Measurements from ENCODE around the gene ITPK1. TPM values are rescaled to one million over a fixed set of nuclear protein-coding genes. Genes with fewer than 3 reads are reported as not detected.
"Not testable (repeated sequence)": the region's sequence is repeated elsewhere in the genome, so short reads cannot be mapped to it uniquely, and the experiment has no call there.

The ITPK1 gene
- total RNA-seq = 10 to 100 TPM; 49.4 to 59.7 (median 59.1) TPM

DNA sequence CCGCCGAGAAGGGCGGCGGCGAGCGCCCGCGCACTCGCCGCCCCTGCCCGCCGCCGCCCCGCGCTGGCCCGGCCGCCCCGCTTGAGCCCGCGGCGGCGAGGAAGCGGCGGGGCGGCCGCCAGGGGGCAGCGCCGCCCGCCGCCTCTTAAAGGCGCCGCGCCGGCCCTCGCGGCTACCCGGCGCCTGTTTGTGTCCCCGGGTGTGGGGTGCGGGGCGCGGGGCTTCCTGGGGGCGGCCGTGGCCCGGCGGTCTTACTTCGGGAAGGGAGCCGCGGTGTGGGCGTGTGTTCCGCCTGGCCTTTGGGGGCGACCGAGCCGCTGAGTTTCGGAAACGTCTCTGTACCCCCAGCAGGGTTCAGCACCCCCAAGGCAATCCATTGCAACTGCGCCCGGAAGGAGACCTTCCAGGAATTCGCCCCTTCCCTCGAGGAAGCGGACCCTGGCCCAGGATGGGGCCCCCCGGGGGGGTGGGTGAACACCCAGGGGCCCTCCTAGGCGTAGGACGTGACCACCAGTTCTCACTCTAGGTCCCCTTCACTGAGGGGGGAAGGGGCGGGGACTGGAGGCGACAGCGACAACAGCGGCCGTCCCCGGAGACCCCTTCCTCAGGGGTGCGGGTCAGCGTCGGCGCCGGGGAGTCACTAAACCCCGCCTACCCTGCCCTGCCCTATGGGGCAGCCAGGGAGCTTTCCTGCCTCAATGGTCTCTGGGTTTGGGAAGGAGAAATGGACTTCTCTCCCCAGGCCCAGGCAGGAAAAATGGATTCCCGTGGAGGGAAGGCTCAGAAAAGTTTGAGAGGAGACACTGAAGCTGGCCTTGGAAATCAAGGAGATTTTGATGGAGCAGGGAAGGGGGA lies at the start of gene ITPK1:
Gene ITPK1 (minus strand): TSS at position 105 of the 855 bp plus-strand sequence. CDS start 762 bp downstream, outside the sequence.
- DNase-seq = peak; percentile 45
- H3K4me1 Mint-ChIP-seq (ENCODE audit: low read depth) = peaks cover 26% of the 10 kb centered on the region

DNA sequence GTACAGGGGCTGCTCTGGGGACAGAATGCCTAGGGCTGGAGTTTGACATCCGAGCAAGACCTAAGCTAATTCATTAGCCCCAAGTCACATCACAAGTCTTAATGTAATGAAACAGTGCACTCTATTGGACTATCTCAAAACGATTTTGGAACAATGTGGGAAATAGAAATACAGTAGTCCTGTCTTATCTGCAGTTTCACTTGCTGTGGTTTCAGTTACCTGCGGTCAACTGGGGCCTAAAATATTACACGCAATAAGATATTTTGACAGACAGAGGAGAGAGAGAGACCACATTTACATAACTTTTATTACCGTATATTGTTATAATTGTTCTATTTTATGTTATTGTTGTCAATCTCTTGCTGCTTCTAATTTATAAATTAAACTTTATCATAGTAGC lies 47.8 kb upstream of the ITPK1 start:
- ATAC-seq (no peak), DNase-seq (no peak)
- H3K9me3 Mint-ChIP-seq = no peaks in the 10 kb centered on the region
- no peaks in the 10 kb centered on the region for H3K4me1 Mint-ChIP-seq (ENCODE audit: low read depth)
- no peaks in the 10 kb centered on the region for H3K27me3 Mint-ChIP-seq (ENCODE audit: low read depth)
- no peak overlapping the region for H3K4me3 Mint-ChIP-seq
- H3K36me3 Mint-ChIP-seq (ENCODE audit: insufficient read depth) = no peaks in the 10 kb centered on the region

More for the DNA sequence above, at the start of gene ITPK1:
- ATAC-seq = peak; percentile 77
- no peaks in the 10 kb centered on the region for H3K27me3 Mint-ChIP-seq (ENCODE audit: low read depth)
- H3K9me3 Mint-ChIP-seq = no peaks in the 10 kb centered on the region
- H3K4me3 Mint-ChIP-seq = peak within 1 kb of the TSS; percentile 85
- no peaks in the 10 kb centered on the region for H3K36me3 Mint-ChIP-seq (ENCODE audit: insufficient read depth)

DNA sequence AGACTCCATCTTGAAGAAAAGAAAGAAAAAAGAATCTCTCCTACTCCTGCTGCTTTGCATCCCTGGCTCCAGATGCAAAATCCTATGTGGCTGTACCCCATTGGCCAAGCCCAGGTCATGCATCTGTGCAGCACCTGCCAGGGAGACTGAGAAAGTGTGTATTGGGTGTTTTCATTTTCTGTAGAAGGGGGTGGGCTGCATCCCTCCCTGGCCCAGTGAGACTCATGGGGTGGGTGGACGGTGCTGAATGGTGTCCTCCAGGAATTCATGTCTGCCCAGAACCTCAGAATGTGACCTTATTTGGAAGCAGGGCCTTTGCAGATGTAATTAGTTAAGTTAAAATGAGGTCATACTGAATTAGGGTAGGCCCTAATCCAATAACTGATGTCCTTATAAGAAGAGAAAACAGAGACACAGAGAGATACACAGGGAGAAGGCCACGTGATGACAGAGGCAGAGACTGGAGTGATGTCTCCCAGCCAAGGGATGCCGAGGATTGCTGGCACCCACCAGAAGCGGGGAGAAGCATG lies 45.8 kb upstream of the ITPK1 start:
- no peaks in the 10 kb centered on the region for H3K36me3 Mint-ChIP-seq (ENCODE audit: insufficient read depth)
- no peaks in the 10 kb centered on the region for H3K4me1 Mint-ChIP-seq (ENCODE audit: low read depth)
- H3K9me3 Mint-ChIP-seq = no peaks in the 10 kb centered on the region
- ATAC-seq (no peak), DNase-seq (no peak)
- H3K4me3 Mint-ChIP-seq = no peak overlapping the region
- no peaks in the 10 kb centered on the region for H3K27me3 Mint-ChIP-seq (ENCODE audit: low read depth)

DNA sequence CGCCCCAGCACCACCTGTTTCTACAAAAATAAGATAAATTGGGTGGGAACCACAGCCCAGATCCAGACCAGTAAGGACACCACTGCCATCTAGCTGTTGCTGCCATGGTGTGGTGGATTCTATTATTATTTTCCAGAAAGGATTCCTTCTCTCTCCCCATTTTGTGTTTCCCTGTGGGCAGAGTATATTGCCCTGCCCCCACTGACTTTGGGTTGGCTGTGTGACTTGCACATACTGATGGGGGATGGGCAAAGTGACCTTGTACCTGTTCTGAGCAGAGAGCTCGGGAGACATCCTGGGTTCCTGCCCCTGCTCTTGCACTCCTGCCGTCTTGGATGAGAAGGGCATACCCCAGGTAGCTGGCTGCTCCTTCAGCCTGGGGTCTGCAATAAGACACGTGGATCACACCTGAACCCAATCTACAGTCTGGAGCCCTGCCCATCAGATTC lies 44.7 kb upstream of the ITPK1 start:
- ATAC-seq (no peak), DNase-seq (no peak)
- Mint-ChIP-seq H3K4me1 (ENCODE audit: low read depth) (no peaks in the 10 kb centered on the region), H3K4me3 (no peak overlapping the region), H3K36me3 (ENCODE audit: insufficient read depth) (no peaks in the 10 kb centered on the region), H3K9me3 (no peaks in the 10 kb centered on the region), H3K27me3 (ENCODE audit: low read depth) (no peaks in the 10 kb centered on the region)

DNA sequence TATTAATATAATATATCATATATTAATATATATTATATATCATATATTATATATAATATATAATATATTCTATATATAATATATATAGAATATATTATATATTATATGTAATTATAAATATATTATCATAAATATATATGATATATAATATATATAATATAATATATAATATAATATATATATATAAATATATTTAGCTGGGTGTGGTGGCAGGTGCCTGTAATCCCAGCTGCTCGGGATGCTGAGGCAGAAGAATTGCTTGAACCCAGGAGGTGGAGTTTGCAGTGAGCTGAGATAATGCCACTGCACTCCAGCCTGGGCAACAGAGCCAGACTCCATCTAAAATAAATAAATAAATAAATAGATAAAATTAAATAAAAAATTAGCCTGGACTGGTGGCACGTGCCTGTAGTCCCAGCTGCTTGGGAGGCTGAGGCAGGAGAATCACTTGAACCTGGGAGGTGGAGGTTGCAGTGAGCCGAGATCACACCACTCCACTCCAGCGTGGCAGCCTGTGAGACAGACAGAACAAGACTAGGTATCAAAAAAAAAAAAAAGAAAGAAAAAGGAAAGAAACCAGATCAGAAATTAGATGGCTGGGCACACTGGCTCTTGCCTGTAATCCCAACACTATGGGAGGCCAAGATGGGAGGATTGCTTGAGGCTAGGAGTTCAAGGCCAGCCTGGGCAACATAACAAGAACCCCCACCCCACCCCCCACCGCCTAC lies 44.1 kb upstream of the ITPK1 start:
- H3K27me3 Mint-ChIP-seq (ENCODE audit: low read depth); H3K9me3 Mint-ChIP-seq; ATAC-seq; H3K36me3 Mint-ChIP-seq (ENCODE audit: insufficient read depth); DNase-seq; H3K4me1 Mint-ChIP-seq (ENCODE audit: low read depth); H3K4me3 Mint-ChIP-seq: not testable (repeated sequence)

DNA sequence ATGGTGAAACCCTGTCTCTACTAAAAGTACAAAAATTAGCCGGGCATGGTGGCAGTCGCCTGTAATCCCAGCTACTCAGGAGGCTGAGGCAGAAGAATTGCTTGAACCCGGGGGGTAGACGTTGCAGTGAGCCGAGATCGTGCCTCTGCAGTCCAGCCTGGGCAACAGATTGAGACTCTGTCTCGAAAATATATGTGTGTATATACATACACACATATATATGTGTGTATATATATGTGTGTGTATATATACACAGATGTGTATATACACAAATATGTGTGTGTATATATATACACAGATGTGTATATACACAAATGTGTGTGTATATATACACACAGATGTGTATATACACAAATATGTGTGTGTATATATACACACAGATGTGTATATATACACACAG lies 42.6 kb upstream of the ITPK1 start:
- not testable (repeated sequence) for DNase-seq; H3K9me3 Mint-ChIP-seq; H3K36me3 Mint-ChIP-seq (ENCODE audit: insufficient read depth); H3K27me3 Mint-ChIP-seq (ENCODE audit: low read depth); H3K4me3 Mint-ChIP-seq; H3K4me1 Mint-ChIP-seq (ENCODE audit: low read depth); ATAC-seq

DNA sequence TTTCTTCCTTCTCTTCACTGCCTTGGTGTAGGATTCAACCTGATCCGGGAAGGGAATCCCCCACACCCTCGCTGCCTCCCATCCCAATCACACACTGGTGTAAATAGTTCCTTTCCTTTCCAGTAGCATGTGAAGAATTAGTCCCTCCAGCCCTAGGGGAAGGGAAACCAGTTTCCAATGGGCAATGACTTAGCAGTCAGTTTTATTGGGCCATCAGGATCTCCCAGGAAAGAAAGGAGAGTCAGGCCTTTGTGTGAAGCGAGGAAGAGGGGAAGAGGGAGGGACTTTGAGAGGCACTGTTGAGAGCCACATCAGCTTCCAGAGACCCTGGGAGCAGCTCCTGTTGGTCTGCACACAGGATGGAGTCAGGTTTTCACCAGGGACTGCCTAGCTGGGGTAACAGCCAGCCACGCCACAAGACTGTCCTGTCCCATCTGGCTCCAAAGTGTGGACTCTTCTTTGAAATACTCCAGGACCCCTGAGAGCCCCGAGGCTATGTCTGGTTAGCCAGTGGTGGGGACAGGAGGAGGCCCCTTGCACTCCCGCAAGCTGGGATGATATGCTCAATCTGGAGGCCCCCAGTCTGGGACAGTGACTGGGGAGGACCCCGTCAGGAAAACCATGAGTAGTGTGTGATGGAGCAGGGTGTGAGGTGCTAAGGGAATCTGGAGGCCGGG lies 41.1 kb upstream of the ITPK1 start:
- Mint-ChIP-seq H3K4me3 (no peak overlapping the region), H3K4me1 (ENCODE audit: low read depth) (no peaks in the 10 kb centered on the region), H3K36me3 (ENCODE audit: insufficient read depth) (no peaks in the 10 kb centered on the region), H3K9me3 (no peaks in the 10 kb centered on the region), H3K27me3 (ENCODE audit: low read depth) (peaks cover 3% of the 10 kb centered on the region)
- ATAC-seq = peak in 1 of 2 donors; percentile 10
- DNase-seq = no peak

DNA sequence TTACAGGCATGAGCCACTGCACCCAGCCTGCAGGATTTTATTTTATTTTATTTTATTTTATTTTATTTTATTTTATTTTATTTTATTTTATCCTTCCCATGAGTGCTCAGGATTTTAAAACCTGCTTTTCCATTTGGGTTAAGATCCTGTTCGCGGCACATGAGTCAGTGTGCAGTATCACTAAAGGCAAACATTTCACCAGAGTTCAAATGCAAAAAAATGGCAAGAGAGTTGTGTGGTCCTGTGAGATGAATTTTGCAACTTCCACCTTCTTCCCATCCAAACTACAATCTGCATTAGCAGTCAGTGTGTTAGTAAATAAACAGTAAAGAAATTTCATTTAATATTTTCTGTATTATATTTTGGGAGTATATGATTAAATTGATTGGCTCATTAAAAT lies 39.9 kb upstream of the ITPK1 start:
- Mint-ChIP-seq H3K27me3 (ENCODE audit: low read depth) (peaks cover 3% of the 10 kb centered on the region), H3K4me3 (no peak overlapping the region), H3K36me3 (ENCODE audit: insufficient read depth) (no peaks in the 10 kb centered on the region), H3K9me3 (no peaks in the 10 kb centered on the region), H3K4me1 (ENCODE audit: low read depth) (no peaks in the 10 kb centered on the region)
- no peak for ATAC-seq
- no peak for DNase-seq

DNA sequence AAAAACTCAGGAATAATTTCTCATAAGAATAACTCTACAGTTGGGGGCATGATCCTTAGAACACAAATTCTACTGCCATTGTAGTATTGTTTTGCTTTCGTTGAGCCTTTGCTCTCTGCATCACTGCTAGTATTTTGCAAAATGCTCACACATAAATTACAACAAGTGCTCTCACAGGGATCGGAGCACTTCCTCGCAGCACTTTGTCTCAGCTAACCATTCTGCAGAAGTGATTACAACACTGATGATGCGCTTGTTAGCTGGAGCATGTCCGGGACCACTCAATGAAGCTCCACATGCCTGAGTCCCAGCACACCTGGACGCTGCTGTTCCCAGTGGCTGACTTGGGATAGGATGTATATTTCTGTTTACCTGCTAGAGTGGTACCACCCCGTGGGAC lies 37.4 kb upstream of the ITPK1 start:
- H3K4me1 Mint-ChIP-seq (ENCODE audit: low read depth) = no peaks in the 10 kb centered on the region
- no peaks in the 10 kb centered on the region for H3K9me3 Mint-ChIP-seq
- no peak for ATAC-seq
- no peak overlapping the region for H3K4me3 Mint-ChIP-seq
- peaks cover 3% of the 10 kb centered on the region for H3K27me3 Mint-ChIP-seq (ENCODE audit: low read depth)
- no peaks in the 10 kb centered on the region for H3K36me3 Mint-ChIP-seq (ENCODE audit: insufficient read depth)
- no peak for DNase-seq

DNA sequence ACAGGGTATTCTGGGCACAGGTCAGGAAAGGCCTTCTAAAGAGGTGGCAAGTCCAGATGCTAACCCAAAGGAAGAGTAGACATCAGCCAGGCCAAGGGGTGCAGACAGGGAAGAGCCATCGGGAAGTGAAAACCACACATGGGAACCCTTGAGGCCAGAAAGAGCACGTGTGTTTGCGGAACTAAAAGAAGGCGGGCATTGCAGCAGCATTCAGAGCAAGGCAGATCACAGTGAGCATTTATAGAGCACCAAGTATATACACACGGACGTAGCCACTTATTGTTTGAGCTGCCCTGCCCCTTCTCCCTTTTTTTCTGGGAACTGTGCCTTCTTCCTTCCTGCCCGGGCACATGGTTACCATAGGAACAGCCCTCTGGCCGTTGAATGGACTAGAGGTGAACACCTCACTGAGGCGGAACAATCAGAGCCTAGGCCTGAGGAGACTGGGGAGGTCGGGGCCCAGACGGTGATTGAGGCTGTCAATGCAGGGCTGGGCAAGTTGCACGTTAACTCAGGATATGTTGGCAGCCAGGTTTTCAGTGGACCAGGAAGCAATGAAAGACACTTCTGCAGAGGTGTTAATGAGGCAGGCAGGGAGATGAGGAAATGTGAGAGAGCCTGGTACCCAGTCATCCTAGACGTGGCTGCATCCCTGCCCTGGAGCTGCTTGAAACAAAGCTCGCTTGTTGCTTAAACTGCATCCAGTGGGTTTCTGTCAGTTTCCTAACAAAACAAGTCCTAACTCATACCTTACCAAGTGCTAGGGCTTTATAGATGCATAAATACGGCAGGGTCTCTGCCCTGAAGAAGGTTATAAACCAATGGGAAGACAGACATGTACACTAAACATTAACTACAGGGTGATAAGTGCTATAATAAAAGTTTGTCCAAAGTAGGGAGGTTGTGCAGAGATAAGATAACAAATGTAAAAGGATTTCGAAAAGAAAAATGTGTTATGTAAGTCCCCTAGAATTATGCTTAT lies 34.8 kb upstream of the ITPK1 start:
- peaks cover 3% of the 10 kb centered on the region for H3K27me3 Mint-ChIP-seq (ENCODE audit: low read depth)
- H3K9me3 Mint-ChIP-seq = no peaks in the 10 kb centered on the region
- ATAC-seq = no peak

DNA sequence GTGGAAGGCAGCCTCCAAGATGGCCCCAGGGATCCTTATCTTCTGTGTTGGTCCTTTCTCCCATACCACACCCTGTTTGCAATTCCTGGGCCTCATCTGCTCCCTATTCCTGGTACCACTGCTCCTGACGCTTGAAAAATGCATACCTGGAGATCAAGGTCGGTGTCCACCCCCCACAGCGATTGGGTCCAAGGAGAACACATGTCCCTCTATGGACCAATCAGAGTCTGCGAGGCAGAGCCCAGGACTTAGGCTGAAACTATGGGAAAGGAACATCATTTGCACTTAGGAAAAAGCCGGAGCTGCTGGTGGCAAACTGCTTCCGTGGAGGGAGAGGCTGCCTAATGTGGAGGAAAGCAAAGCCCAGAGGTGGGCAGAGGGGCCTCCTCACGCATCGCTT lies 33.3 kb upstream of the ITPK1 start:
- no peaks in the 10 kb centered on the region for H3K36me3 Mint-ChIP-seq (ENCODE audit: insufficient read depth)
- no peaks in the 10 kb centered on the region for H3K9me3 Mint-ChIP-seq
- H3K4me1 Mint-ChIP-seq (ENCODE audit: low read depth) = no peaks in the 10 kb centered on the region
- H3K27me3 Mint-ChIP-seq (ENCODE audit: low read depth) = peaks cover 3% of the 10 kb centered on the region
- H3K4me3 Mint-ChIP-seq = no peak overlapping the region
- DNase-seq (no peak), ATAC-seq (no peak)

More for the DNA sequence above, 34.8 kb upstream of the ITPK1 start:
- no peaks in the 10 kb centered on the region for H3K36me3 Mint-ChIP-seq (ENCODE audit: insufficient read depth)
- no peak for DNase-seq
- H3K4me3 Mint-ChIP-seq = no peak overlapping the region
- H3K4me1 Mint-ChIP-seq (ENCODE audit: low read depth) = no peaks in the 10 kb centered on the region

DNA sequence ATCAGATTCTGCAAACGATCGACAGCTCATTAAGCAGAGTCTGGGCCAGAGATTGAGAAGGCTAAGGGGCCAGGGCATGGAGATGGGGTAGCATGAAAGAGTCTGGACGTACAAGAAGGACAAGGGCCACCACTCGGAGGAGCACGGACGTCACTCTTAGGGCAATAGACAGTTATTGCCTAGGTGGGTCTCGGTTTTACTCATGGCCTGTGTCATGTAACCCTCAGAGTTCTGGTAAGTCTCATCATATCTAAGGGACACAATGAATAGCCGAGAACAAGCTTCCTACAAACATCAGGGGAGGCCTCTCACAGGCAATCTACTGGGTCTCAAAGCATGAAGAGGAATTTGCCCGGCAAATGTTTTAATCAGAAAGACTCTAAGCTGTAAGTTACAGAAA lies 30.4 kb upstream of the ITPK1 start:
- Mint-ChIP-seq H3K27me3 (ENCODE audit: low read depth) (no peaks in the 10 kb centered on the region), H3K4me1 (ENCODE audit: low read depth) (no peaks in the 10 kb centered on the region), H3K9me3 (no peaks in the 10 kb centered on the region), H3K4me3 (no peak overlapping the region), H3K36me3 (ENCODE audit: insufficient read depth) (no peaks in the 10 kb centered on the region)
- DNase-seq = no peak
- peak; percentile 30 to 64 for ATAC-seq

DNA sequence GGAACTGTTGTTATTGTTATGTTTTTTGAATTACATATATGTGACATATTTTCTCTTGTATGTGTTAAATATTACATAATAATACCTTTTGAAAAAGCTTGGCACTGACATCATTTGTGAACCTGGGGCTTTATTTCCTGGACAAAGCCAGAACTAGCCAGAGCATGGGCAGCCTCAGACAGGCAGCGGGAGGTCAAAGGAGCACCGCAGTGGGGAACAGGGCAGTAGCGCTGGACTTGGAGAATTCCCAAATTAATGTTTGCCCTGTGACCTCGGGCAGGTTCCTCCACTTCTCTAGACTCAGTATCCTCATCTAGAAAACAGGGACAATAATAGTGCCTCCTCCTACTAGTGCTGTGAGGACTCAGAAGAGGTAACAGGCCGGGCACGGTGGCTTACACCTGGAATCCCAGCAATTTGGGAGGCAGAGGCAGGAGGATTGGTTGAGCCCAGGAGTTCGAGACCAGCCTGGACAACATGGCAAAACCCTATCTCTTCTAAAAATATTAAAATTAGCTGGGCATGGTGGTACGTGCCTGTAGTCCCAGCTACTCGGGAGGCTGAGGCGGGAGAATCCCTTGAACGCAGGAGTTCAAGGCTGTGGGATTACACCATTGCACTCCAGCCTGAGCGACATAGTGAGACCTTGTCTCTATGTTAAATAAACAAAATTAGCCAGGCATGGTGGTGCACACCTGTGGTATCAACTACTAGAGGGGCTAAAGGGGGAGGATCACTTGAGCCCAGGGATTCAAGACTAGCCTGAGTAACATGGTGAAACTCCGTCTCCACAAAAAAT lies 27.3 kb upstream of the ITPK1 start:
- no peak for DNase-seq
- Mint-ChIP-seq H3K4me3 (no peak overlapping the region), H3K27me3 (ENCODE audit: low read depth) (no peaks in the 10 kb centered on the region), H3K4me1 (ENCODE audit: low read depth) (peaks cover 3% of the 10 kb centered on the region), H3K9me3 (no peaks in the 10 kb centered on the region), H3K36me3 (ENCODE audit: insufficient read depth) (no peaks in the 10 kb centered on the region)
- no peak for ATAC-seq

Measured in activated T-cell treated with anti-CD3 and anti-CD28 coated beads, Interleukin-2, amount 50 U/mL, for 4 hours (primary cell).